ENCODE data around the gene UBE2S. TPM values are rescaled to one million over a fixed set of nuclear protein-coding genes. Genes with fewer than 3 reads are reported as not detected.

The UBE2S gene
- total RNA-seq, 1 donor from 2014 or later = 167 TPM

DNA sequence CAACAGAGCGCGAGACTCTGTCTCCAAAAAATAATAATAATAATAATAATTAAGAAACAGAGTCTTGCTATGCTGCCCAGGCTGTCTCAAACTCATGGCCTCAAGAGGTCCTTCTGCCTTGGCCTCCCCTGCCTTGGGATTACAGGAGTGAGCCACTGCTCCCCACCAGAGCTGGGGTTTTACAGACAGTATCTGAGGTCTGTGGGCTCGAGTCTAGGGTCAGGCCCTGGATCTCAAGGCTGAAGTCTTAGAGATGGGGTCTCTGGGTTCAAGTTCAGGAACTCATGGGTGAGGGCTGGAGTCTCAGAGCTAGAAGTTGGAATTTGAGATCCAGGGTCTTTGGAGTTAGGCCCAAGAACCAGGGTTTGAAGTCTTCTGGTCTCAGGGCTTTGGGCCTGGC is 40.8 kb downstream of the UBE2S start:
- intact Hi-C loops (cut with micrococcal nuclease) = no loop called here

DNA sequence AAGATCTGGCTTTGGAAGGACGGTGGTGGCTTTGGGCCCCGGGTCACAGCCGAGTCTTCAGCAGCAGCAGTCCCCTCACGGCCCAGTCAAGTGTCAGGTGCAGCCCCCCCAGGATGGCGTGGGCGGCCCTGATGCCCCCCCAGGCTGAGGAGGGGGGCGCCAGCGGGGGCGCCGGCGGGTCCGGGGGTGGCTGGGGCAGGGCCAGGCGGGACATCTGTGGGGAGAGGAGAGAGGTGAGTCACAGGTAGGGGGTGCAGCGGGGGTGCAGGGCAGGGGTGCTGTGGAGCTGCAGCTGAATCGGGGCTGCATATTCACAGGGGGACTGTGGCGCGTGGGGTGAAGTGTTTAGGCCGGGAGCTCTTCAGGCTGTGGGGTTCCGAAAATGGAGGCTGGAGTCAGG is 41.6 kb downstream of the UBE2S start:
- intact Hi-C loops (cut with micrococcal nuclease) = no loop called here

DNA sequence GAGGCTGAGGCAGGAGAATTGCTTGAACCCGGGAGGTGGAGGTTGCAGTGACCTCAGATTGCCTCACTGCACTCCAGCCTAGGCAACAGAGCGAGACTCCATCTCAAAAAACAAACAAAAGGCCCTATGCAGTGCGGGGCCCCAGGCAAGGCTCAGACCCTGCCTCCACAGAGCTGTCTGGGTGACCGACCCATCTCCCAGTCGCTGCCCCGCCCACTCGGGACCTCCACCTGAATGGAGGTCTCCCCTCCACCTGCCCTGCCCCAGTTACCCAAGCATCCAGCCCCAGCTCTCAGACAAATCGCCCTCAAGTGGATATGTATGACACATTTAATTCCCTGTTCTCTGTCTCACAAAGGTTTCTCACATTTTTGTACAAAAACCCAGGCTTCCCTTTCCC is 42.3 kb downstream of the UBE2S start:
- intact Hi-C loops (cut with micrococcal nuclease) = no loop called here

DNA sequence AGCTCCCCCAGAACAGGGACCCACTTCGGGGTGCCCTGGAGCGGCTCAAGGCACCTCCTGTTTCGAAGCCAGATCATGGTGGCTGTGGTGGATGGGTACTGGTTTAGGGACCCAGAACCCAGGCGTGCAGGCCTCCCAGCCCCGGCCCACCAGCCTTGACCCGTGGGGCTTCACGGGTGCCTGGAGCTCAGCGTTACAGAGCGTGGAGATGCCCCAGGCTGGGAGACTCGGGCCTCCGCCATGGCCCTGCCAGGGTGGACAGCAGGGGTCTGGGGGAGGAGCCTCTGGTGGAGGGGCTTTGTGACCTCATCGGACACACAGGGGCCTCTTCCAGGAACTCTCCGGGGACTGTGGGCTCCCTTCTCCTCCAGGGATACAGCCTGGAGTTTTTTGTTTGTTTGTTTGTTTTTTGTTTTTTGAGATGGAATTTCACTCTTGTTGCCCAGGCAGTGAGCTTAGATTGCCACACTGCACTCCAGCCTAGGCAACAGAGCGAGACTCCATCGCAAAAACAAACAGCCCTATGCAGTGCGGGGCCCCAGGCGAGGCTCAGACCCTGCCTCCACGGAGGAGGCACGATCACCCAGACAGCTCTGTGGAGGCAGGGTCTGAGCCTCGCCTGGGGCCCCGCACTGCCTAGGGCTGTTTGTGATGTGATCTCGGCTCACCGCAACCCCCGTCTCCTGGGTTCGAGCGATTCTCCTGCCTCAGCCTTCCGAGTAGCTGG is 44.4 kb downstream of the UBE2S start, which contains the start of gene GARIN5B:
Gene GARIN5B (minus strand): TSS at position 271 of the 727 bp plus-strand sequence. CDS start 194 bp downstream, at position 77.
- intact Hi-C loops (cut with micrococcal nuclease) = no loop called here

DNA sequence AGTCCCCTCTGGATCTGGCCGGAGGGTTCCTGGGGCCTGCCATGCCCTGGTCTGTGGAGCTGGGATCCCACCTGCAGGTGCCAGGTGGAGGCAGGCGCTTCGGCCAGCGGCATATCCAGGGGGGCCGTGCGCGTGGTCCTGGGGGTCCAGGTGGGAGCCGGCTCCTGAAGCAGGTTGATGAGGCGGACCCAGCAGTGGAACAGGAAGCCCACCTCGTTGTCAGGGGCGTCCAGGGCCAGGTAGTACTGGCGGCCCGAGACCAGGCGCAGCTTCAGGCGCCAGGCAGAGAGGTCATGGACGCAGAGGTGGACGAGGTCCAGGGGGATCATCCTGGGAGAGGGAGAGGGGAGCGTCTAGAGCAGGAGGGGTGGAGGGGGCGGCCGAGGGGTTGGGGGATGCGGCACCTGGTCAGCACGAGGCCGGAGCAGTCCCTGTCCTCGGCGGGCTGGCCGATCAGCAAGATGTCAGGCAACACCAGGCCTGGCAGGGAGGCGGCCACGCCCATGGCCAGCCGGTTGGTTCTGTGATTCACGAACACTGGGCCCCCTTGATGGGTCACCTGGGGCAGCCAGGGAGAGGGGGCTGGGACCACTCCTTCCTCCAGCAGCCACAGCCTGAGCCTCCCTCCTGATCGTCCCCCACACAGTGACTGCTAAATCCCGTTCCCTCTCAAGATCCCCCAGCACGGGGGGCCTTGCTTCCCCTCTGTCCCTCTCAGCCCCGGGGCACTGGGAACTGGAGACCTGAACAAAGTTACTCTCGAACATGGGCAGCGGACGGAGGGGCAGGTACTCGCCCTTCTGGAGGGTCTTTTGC is 45.2 kb downstream of the UBE2S start:
- intact Hi-C loops (cut with micrococcal nuclease) = no loop called here

DNA sequence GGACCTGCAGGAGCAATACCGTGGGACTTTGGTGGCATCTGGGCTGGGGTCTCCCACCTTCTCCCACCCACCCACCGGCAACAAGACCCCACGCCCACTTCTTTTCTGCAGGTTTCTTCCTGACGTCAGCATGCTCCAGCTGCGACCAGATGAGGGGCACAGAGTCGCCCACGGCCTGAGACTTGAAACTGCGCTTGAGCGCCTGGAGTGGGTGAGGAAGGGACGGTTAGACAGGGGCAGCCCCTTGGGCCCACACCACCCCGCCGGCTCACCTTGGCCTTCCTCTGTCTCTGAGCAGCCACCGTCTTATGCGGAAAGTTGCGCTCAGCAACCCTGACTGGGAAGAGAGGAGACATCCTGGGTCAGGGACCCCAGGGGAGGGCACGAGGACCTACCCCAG is 46.7 kb downstream of the UBE2S start:
- intact Hi-C loops (cut with micrococcal nuclease) = no loop called here

DNA sequence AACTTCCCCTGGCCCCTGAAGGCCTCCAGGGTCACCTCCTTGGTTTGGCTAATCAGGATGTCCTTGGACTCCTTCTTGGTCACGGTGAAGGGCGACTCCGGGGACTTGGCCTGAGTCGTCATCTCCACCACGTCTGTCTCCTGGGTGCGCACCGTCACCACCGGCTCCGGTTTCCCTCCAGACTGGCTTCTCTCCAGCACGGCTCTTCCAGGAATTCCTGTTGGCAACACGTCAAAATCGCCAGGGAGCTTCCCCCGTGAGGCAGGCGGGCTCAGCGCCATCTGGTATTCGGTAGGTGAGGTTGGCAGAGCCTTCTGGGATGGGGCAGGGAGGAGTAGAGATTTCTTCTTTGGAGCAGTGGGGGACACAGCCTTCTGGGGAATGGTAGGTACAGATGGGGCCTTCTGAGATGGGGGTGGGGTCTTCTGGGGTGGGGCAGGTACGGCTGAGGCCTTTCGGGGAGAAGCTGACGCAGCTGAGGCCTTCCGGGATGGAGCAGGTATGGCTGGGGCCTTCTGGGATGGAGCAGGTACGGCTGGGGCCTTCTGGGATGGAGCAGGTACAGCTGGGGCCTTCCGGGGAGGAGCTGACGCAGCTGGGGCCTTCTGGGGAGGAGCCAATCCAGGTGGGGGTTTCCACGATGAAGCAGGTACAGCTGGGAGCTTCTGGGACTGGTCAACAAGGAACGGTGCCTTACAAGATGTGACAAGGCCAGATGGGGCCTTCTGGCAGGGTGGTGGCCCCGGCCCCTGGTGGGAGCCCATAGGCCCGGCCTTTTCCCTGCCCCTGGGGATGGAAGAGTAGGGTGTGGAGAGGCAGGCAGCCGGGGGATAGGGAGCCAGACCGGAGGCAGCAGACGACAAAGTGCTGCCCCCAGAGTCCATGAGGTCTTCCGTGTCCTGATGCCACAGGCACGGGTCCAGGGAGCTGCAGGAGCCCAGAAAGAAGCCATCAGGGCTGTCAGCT is 48.4 kb downstream of the UBE2S start:
- intact Hi-C loops (cut with micrococcal nuclease) = no loop called here

DNA sequence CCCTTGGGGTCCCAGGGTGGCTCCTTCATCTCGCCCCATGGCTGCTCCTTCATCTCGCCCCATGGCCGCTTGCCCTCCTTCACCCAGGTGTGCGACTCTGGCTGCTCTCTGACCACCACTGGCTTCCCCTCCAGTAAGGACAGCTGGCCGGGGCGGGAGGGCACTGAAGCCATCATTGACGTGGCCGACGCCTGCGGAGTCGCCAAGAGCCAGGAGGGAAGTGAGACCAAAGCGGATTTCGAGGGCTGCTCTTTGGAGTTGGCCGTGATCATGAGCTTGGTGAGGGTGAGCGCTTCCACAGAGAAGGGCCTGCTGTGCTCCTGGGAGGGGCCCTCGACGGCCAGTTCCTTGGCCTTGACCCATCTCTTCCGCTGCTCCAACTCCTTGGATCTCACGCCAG is 49.1 kb downstream of the UBE2S start:
- intact Hi-C loops (cut with micrococcal nuclease) = no loop called here

DNA sequence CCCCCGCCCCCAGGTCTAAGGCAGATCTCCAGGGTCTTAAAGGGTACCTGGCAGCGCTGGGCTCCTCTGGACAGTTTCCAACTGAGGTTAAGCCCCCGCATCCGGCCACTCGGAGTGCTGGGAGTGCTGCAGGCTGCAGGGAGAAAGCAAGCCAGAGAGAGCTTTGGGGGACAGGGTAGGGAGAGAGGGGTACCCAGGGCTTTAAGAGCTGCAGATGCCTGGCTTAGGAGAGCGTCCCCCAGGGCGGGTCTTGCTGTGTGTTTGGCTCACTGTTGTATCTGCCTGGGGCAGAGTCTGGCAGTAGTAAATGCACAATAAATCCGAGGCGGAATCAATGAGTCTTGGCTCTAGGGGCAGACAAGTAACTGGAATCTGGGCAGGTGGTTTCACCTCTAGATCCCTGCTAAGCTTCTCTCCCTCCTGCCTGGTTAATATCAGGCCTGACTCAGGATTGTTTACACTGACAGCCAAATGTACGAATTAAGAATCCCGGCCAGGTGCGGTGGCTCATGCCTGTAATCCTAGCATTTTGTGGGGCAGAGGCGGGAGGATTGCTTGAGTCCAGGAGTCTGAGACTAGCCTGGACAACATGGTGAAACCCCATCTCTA is 52.3 kb downstream of the UBE2S start:
- intact Hi-C loops (cut with micrococcal nuclease) = no loop called here

DNA sequence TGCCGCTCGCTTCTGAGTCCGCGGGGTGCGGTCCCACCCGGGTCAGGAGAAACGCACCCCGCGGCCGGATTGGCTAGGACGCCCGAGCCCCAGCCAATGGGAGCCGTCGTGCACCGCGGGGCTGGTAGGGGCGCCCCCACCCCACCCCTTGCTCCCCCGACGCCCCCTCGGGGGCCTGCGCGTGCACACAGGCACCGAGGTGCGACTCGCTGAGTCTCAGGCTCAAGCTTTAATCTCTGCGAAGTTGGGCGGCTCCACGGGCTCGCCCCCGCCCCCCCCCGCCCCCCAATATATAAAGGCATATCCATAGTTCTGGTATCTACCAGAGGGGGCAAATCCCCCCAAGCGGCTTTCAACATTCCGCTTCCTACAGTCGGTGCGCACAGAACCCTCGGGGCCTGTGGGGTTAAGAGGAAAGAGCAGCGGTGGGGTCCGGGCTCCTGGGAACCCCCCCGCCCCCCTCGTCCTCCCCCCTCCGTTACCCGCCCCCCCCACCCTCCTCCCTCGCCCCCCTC is 52.8 kb downstream of the UBE2S start, which contains the start of gene COX6B2:
Gene COX6B2 (minus strand): TSS at position 22 of the 515 bp plus-strand sequence. CDS start 198 bp downstream, outside the sequence.
- intact Hi-C loops (cut with micrococcal nuclease) = loop anchor here (1.0 to 5.0 kb wide), 5 partner anchors 15 to 272 kb away; partner anchors contain the start of genes HSPBP1, KMT5C and RPL28

DNA sequence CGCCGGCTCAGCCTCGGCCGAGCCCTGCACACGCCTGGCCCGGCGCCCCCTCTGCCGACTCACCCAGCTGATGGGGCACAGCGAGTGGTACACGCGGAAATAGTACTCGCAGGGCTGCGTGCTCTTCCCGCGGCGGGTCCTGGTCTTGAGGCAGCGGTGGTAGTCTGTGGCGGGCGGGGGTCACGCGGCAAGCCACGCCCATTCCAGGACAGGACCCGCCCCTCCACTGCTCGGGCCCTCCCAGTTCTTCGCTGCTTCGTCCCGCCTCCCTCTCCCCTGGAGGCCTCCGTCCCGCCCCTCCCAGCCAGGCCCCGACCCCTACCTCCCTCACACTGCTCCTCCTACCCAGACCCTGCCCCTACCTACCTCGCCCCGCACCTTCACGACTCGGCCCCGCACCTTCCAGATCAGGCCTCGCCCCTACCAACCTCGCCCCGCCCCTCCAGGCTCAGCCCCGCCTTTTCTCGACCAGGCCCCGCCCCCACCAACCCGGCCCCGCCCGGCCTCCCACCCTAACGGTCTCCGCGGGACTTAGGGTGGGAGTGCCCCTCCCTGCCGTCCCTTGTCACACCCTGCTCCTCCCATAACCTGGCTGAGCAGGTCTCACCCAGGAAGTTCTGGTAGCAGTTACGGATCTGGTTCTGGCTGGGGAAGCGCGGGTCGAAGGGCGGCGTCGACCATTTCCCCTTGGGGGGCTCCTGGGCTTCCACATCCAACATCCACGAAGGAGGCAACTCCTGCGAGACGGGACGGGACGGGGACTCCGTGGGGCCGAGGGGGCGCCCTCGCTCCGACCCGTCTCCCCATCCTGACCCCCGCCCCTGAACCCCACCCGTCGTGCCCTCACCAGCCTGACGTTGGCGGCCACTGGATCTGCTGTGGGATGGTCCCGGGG is 53.5 kb downstream of the UBE2S start:
- intact Hi-C loops (cut with micrococcal nuclease) = loop anchor here (1.0 to 5.0 kb wide), 6 partner anchors 15 to 272 kb away; partner anchors contain the start of genes HSPBP1, KMT5C and RPL28

DNA sequence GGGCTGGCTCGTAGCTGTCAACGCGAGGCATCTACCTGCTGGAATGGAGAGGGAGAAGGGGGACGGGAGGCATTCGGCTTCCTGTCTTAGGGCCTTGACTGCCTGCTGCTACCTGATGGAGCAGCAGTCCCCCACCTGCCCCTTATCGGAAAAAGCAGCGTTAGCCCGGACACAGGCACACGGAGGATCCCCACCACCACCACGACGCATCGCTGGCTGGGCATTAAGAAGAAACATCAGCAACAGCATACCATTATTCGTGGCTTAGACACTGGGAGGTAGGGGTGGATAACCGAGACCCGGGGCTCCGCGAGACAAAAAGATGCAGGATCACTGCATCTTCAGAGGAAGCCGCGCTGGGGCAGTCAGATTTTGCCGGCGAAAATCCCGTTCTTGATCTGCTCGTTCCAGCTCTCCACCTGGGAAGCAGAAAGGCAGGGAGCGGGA is 54.2 kb downstream of the UBE2S start:
- intact Hi-C loops (cut with micrococcal nuclease) = loop anchor here (1.0 to 5.0 kb wide), 2 partner anchors 48 to 271 kb away; no protein-coding TSS in a partner anchor

DNA sequence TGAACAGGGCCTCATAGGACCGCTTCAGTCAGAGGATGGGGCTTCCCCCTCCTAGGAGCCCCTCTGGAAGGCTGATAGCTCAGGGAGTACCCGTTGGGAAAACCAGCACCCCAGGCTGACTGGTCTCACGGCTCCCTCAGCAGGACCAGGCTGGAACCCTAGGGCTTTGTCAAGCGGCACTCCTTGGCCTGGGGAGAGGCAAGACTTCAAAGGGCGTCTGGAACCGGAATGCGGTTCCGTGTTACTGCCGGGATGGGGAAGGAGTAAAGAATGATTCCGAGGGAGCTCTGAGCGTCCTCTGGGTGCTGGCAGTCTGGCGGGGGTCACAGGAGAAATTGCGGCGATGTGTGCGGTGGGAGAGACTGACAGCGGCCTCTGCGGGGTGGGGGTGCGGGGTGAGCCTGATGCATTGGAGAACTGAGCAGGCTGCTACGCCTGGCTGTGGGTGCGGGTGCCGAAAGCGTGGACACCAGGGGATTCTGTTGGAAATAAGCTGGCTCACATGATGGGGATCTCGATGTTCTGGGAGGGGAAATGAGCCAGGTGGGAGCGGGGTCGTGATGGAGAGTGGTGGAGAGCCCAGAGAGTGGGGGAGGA is 54.9 kb downstream of the UBE2S start:
- intact Hi-C loops (cut with micrococcal nuclease) = loop anchor here (1.0 to 5.0 kb wide), 2 partner anchors 47 to 270 kb away; no protein-coding TSS in a partner anchor

DNA sequence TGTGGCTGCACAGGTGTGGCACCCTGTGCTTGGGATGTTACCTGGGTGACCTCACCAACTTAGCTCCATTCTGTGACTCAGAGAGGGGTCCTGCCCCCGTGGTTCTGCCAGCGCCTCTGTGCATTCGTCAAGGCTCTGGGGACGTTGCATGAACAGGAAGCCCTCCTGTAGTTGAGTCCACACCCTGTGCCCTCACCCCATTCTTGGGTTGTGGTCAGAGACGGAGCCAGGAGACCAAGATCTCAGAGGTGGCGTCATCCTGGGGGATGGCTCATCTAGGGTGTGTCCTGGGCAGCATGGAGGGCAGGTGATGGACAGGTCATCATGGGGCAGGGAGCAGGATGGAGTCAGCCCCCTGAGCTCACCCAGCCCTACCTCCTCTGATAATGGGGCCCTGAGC is 55.5 kb downstream of the UBE2S start:
- intact Hi-C loops (cut with micrococcal nuclease) = loop anchor here (5.0 kb wide), 1 partner anchor 270 kb away; no protein-coding TSS in a partner anchor

DNA sequence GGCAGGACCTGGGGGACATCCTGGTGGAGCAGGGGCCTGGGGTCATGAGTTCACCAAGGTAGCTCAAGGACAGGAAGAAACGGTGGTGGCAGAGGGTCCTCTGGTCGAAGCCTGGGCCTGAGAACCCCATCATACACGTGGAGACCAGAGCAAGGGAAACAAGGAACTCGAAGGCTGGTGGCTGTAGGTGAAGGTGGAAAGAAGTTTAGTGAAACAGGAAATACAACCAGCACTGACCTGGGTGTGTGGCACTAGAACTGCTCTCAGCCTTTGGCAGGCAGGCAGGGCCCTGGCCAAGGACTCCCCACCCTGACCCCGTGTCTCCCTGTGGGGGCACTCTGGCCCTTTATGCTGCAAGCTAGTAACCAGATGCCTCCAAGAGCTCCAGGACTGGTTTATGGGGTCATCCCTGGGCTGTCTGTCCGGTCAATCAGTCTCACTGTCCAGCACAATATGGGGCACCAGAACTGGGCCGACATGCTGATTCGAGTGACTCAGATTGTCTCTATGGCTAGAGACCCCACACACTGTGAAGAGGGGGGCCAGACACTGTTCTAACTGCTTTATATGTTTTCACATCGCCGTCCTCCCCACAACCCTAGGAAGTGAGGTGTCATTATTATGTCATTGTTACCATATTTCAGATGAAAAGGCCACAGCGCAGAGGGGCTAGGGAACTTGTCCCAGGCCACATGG is 56.8 kb downstream of the UBE2S start:
- intact Hi-C loops (cut with micrococcal nuclease) = loop anchor here (5.0 kb wide), 1 partner anchor 268 kb away; no protein-coding TSS in a partner anchor

Measured in T-helper 1 cell treated with Interleukin-12 subunit alpha and Interleukin-12 subunit beta and Interleukin-4 antibody, amounts not matched to agents 30 ng/mL and 1 ng/mL, for 36 hours (primary cell).